ENCODE results near the gene NXNL1. TPM values are rescaled to one million over a fixed set of nuclear protein-coding genes. Genes with fewer than 3 reads are reported as not detected.
"Not testable (repeated sequence)": the region's sequence is repeated elsewhere in the genome, so short reads cannot be mapped to it uniquely, and the experiment has no call there.

The NXNL1 gene, protein sequence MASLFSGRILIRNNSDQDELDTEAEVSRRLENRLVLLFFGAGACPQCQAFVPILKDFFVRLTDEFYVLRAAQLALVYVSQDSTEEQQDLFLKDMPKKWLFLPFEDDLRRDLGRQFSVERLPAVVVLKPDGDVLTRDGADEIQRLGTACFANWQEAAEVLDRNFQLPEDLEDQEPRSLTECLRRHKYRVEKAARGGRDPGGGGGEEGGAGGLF
- not detected for total RNA-seq

DNA sequence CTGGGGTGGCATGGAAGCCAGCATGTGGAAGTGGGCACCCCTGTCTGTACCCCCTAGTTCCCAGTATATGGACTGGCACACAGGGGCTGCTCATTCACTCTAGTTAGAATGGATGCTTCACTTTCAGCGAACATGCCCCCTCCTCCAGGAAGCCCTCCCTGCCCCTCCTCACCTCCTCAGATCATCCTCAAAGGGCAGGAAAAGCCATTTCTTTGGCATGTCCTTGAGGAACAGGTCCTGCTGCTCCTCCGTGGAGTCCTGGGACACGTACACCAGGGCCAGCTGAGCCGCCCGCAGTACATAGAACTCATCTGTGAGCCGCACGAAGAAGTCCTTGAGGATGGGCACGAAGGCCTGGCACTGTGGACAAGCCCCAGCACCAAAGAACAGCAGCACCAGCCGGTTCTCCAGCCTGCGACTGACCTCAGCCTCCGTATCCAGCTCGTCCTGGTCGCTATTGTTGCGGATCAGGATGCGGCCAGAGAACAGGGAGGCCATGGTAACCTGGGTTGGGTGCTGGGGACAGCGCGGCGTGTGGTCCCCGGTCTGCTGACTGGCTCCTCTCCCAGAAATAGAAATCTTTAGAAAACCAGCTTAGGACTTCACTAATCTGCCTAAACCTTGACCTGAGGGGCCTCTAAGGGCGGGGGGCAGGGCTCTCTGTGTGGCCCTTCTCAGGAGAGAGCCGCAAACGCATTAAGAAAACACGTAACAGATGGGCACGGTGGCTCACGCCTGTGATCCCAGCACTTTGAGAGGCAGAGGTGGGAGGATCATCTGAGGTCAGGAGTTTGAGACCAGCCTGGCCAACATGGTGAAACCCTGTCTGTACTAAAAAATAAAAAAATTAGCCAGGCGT, at the start of gene NXNL1:
Gene NXNL1 (minus strand): TSS at position 555 of the 859 bp plus-strand sequence. CDS start 57 bp downstream, at position 498.
- Histone ChIP-seq H3K4me1 (ENCODE audit: control insufficient read depth in 3 of 3, insufficient read depth in 3 of 3, low read length in 3 of 3) (peaks cover 0 to 3% (median 0%) of the 10 kb centered on the region in 3 donors), H3K4me3 (ENCODE audit: low read length in 3 of 3) (no peak within 1 kb of the TSS), H3K27me3 (ENCODE audit: control insufficient read depth in 3 of 3, insufficient read depth in 3 of 3, low read length in 3 of 3) (peaks cover 23 to 43% (median 38%) of the 10 kb centered on the region in 3 donors), H3K36me3 (ENCODE audit: control insufficient read depth in 3 of 3, insufficient read depth in 3 of 3, low read length in 3 of 3) (no peaks in the 10 kb centered on the region), H3K27ac (ENCODE audit: low read depth, low read length) (no peak within 1 kb of the TSS), H3K9ac (ENCODE audit: low read depth in 1 of 3, low read length in 3 of 3) (no peak within 1 kb of the TSS), H3K9me3 (ENCODE audit: control insufficient read depth in 3 of 3, low read length in 3 of 3) (no peaks in the 10 kb centered on the region)

DNA sequence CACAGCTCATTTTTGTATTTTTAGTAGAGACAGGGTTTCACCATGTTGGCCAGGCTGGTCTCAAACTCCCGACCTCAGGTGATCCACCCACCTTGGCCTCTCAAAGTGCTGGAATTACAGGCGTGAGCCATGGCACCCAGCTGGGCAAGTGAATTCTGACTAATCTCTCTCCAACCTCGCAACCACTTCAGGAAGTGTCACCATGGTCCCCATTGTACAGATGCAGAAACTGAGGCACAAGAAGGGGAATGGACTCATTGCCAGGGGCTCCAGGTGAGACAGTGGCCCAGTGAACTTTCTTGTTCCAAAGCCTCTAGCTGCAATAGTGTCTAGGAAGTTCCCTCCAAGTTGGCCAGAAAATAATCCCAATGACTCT, 47.8 kb upstream of the NXNL1 start:
- not testable (repeated sequence) for H3K27me3 ChIP-seq (ENCODE audit: control insufficient read depth in 3 of 3, insufficient read depth in 3 of 3, low read length in 3 of 3); H3K9ac ChIP-seq (ENCODE audit: low read depth in 1 of 3, low read length in 3 of 3); H3K4me3 ChIP-seq (ENCODE audit: low read length in 3 of 3); H3K27ac ChIP-seq (ENCODE audit: low read depth, low read length); H3K9me3 ChIP-seq (ENCODE audit: control insufficient read depth in 3 of 3, low read length in 3 of 3)
- Histone ChIP-seq H3K36me3 (ENCODE audit: control insufficient read depth in 3 of 3, insufficient read depth in 3 of 3, low read length in 3 of 3) (peaks cover 13 to 15% (median 14%) of the 10 kb centered on the region in 3 donors), H3K4me1 (ENCODE audit: control insufficient read depth in 3 of 3, insufficient read depth in 3 of 3, low read length in 3 of 3) (peaks cover 20 to 26% (median 24%) of the 10 kb centered on the region in 3 donors)

DNA sequence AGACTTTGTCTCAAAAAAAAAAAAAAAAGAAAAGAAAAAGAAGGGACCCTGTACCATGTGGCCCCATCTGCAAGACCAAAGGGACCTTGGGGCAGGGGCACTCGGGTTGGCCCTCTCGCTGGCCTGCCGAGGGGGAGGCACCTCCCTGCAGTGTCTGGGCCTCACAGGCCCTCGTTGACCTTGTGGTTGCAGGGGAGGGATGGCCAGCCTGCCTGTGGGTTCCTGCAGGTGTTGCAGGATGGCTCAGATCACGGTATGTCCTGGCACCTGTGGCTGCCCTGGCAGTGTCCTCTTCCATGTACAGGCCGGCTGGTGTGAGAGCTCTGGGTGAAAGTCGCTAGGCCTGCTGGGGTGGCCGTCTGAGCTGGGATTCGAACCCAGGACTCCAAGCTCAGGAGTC, 46.0 kb upstream of the NXNL1 start:
- Histone ChIP-seq H3K36me3 (ENCODE audit: control insufficient read depth in 3 of 3, insufficient read depth in 3 of 3, low read length in 3 of 3) (peaks cover 13 to 15% (median 14%) of the 10 kb centered on the region in 3 donors), H3K9me3 (ENCODE audit: control insufficient read depth in 3 of 3, low read length in 3 of 3) (no peaks in the 10 kb centered on the region), H3K4me3 (ENCODE audit: low read length in 3 of 3) (no peak overlapping the region), H3K4me1 (ENCODE audit: control insufficient read depth in 3 of 3, insufficient read depth in 3 of 3, low read length in 3 of 3) (peaks cover 12 to 17% (median 14%) of the 10 kb centered on the region in 3 donors), H3K27me3 (ENCODE audit: control insufficient read depth in 3 of 3, insufficient read depth in 3 of 3, low read length in 3 of 3) (no peaks in the 10 kb centered on the region), H3K27ac (ENCODE audit: low read depth, low read length) (no peak overlapping the region), H3K9ac (ENCODE audit: low read depth in 1 of 3, low read length in 3 of 3) (peak overlapping the region in 1 of 3 donors; percentile 8)

DNA sequence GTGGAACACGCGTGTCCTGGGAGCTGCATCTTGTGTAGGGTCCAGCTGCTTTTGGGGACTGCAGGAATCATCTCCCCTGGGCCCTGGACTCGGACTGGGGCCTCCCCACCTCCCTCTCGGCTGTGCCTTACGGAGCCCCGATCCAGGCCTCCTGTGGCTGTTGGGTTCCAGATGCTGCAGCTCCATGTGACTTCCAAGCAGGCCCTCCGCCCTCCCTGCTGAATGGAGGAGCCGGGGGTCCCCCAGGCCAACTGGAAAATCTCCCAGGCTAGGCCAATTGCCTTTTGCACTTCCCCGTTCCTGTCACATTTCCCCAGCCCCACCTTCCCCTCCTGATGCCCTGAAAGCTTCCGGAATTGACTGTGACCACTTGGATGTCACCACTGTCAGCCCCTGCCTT, 44.5 kb upstream of the NXNL1 start:
- H3K4me1 ChIP-seq (ENCODE audit: control insufficient read depth in 3 of 3, insufficient read depth in 3 of 3, low read length in 3 of 3): peaks cover 7 to 12% (median 10%) of the 10 kb centered on the region in 3 donors
- H3K36me3 ChIP-seq (ENCODE audit: control insufficient read depth in 3 of 3, insufficient read depth in 3 of 3, low read length in 3 of 3): peaks cover 24 to 26% (median 25%) of the 10 kb centered on the region in 3 donors
- H3K9ac ChIP-seq (ENCODE audit: low read depth in 1 of 3, low read length in 3 of 3): no peak overlapping the region
- H3K27me3 ChIP-seq (ENCODE audit: control insufficient read depth in 3 of 3, insufficient read depth in 3 of 3, low read length in 3 of 3): no peaks in the 10 kb centered on the region
- H3K4me3 ChIP-seq (ENCODE audit: low read length in 3 of 3): no peak overlapping the region
- H3K9me3 ChIP-seq (ENCODE audit: control insufficient read depth in 3 of 3, low read length in 3 of 3): no peaks in the 10 kb centered on the region
- no peak overlapping the region for H3K27ac ChIP-seq (ENCODE audit: low read depth, low read length)

DNA sequence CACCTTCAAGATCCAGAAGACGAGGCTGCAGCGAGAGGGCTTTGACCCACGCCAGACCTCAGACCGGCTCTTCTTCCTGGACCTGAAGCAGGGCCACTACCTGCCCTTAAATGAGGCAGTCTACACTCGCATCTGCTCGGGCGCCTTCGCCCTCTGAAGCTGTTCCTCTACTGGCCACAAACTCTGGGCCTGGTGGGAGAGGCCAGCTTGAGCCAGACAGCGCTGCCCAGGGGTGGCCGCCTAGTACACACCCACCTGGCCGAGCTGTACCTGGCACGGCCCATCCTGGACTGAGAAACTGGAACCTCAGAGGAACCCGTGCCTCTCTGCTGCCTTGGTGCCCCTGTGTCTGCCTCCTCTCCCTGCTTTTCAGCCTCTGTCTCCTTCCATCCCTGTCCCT, 43.7 kb upstream of the NXNL1 start:
- Histone ChIP-seq H3K9me3 (ENCODE audit: control insufficient read depth in 3 of 3, low read length in 3 of 3) (no peaks in the 10 kb centered on the region), H3K9ac (ENCODE audit: low read depth in 1 of 3, low read length in 3 of 3) (peak overlapping the region in 1 of 3 donors; percentile 25), H3K27me3 (ENCODE audit: control insufficient read depth in 3 of 3, insufficient read depth in 3 of 3, low read length in 3 of 3) (no peaks in the 10 kb centered on the region), H3K36me3 (ENCODE audit: control insufficient read depth in 3 of 3, insufficient read depth in 3 of 3, low read length in 3 of 3) (peaks cover 27 to 31% (median 31%) of the 10 kb centered on the region in 3 donors), H3K4me3 (ENCODE audit: low read length in 3 of 3) (no peak overlapping the region), H3K27ac (ENCODE audit: low read depth, low read length) (no peak overlapping the region), H3K4me1 (ENCODE audit: control insufficient read depth in 3 of 3, insufficient read depth in 3 of 3, low read length in 3 of 3) (peaks cover 7 to 17% (median 14%) of the 10 kb centered on the region in 3 donors)

DNA sequence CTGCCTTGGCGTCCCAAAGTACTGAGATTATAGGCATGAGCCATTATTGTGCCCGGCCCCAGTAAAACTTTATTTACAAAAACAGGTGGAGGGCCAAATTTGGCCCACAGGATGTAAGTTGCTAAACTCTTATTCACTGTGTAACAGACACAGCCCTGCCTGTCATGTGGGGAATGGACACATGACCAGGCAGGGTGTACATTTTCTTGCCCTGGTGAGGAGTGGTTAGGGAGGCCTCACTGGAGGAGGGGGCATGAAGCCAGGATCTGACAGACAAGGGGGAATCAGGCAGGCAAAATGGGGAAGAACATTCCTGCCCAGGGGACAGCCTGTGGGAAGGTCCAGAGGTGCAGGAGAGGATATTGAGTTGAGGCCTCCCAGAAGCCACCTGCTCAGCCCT, 43.3 kb upstream of the NXNL1 start:
- Histone ChIP-seq H3K27ac (ENCODE audit: low read depth, low read length) (no peak overlapping the region), H3K4me1 (ENCODE audit: control insufficient read depth in 3 of 3, insufficient read depth in 3 of 3, low read length in 3 of 3) (peaks cover 7 to 17% (median 14%) of the 10 kb centered on the region in 3 donors), H3K27me3 (ENCODE audit: control insufficient read depth in 3 of 3, insufficient read depth in 3 of 3, low read length in 3 of 3) (no peaks in the 10 kb centered on the region), H3K9ac (ENCODE audit: low read depth in 1 of 3, low read length in 3 of 3) (peak overlapping the region in 1 of 3 donors; percentile 25), H3K4me3 (ENCODE audit: low read length in 3 of 3) (no peak overlapping the region), H3K9me3 (ENCODE audit: control insufficient read depth in 3 of 3, low read length in 3 of 3) (no peaks in the 10 kb centered on the region), H3K36me3 (ENCODE audit: control insufficient read depth in 3 of 3, insufficient read depth in 3 of 3, low read length in 3 of 3) (peaks cover 27 to 31% (median 31%) of the 10 kb centered on the region in 3 donors)

DNA sequence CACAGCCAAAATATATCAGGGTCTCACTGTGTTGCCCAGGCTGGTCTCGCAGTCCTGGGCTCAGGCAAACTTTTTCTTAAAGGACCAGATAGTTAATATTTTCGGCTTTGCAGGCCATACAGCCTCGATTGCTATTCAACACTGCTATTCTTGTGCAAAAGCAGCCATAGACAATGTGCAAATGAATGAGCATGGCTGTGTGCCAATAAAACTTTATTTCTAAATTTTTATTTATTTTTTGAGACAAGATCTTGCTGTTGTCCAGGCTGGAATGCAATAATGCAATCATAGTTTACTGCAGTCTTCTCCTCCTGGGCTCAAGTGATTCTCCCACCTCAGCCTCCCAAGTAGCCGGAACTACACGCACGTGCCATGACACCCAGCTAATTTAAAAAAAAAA, 42.5 kb upstream of the NXNL1 start:
- Histone ChIP-seq H3K27ac (ENCODE audit: low read depth, low read length) (no peak overlapping the region), H3K9me3 (ENCODE audit: control insufficient read depth in 3 of 3, low read length in 3 of 3) (no peaks in the 10 kb centered on the region), H3K27me3 (ENCODE audit: control insufficient read depth in 3 of 3, insufficient read depth in 3 of 3, low read length in 3 of 3) (no peaks in the 10 kb centered on the region), H3K4me1 (ENCODE audit: control insufficient read depth in 3 of 3, insufficient read depth in 3 of 3, low read length in 3 of 3) (peaks cover 7 to 16% (median 15%) of the 10 kb centered on the region in 3 donors), H3K4me3 (ENCODE audit: low read length in 3 of 3) (no peak overlapping the region), H3K9ac (ENCODE audit: low read depth in 1 of 3, low read length in 3 of 3) (no peak overlapping the region), H3K36me3 (ENCODE audit: control insufficient read depth in 3 of 3, insufficient read depth in 3 of 3, low read length in 3 of 3) (peaks cover 28 to 31% (median 31%) of the 10 kb centered on the region in 3 donors)

DNA sequence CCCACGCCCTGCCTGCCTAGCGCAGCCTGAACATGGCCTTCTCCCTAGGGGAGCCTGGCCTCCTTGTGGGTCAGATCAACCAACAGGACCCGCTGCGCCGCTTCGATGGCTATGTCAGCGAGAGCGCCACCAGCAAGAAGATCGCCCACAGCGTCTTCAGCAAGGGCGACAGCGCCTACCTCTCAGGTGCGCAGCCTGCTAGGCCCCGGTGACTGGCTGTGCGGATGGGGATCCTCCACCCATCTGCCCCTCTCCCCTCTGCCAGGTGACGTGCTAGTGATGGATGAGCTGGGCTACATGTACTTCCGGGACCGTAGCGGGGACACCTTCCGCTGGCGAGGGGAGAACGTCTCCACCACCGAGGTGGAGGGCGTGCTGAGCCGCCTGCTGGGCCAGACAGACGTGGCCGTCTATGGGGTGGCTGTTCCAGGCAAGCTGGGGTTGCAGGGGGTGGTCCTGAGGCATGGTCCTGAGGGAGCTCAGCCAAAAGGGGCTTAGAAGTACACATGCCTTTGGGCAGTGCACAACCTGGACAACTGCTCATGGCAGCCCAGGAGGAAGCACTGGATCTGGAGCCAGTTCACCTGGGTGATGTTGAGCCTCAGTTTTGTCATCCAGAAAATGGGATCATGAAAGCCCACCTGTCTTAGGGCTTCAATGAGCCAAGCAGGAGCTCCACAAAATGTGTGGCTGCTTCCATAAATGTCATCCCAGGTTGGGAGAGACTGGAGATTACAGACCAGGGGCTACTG, 39.9 kb upstream of the NXNL1 start:
- Histone ChIP-seq H3K27ac (ENCODE audit: low read depth, low read length) (peak overlapping the region; percentile 54), H3K4me3 (ENCODE audit: low read length in 3 of 3) (no peak overlapping the region), H3K36me3 (ENCODE audit: control insufficient read depth in 3 of 3, insufficient read depth in 3 of 3, low read length in 3 of 3) (peaks cover 30 to 51% (median 40%) of the 10 kb centered on the region in 3 donors)

DNA sequence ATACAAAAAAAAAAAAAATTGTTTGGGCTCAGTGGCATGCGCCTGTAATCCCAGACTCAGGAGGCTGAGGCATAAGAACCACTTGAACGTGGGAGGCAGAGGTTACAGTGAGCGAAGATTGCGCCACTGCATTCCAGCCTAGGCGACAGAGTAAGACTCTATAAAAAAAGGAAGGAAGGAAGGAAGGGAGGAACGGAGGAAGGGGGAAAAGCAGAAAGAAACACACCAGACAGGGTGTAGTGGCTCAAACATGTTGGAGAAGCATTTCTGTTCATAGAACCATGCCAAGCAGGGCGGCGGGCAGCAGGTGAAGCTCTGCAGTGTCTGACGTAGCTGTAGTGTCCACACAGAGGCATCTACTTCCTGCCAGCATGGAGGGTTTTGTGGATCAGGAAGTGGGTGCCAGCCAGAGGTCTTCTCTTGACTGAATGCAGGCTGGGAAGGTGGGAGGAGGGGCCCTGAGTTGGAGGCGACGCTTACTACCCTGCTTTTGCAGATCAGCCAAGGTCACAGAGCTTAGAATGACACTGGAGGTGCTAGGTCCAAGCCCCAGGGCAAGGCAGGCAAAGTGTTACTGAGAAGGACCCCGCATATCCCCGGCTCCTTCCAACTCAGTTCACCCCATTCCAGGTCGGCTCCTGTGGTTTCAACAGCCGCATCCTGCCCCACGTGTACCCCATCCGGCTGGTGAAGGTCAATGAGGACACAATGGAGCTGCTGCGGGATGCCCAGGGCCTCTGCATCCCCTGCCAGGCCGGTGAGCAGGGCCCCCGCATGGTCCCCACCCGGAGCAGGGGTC, 39.1 kb upstream of the NXNL1 start:
- Histone ChIP-seq H3K27ac (ENCODE audit: low read depth, low read length) (peak overlapping the region; percentile 54), H3K4me1 (ENCODE audit: control insufficient read depth in 3 of 3, insufficient read depth in 3 of 3, low read length in 3 of 3) (peaks cover 7 to 22% (median 15%) of the 10 kb centered on the region in 3 donors)

More for the DNA sequence above, 39.9 kb upstream of the NXNL1 start:
- no peaks in the 10 kb centered on the region for H3K9me3 ChIP-seq (ENCODE audit: control insufficient read depth in 3 of 3, low read length in 3 of 3)
- no peaks in the 10 kb centered on the region for H3K27me3 ChIP-seq (ENCODE audit: control insufficient read depth in 3 of 3, insufficient read depth in 3 of 3, low read length in 3 of 3)
- peaks cover 11 to 20% (median 19%) of the 10 kb centered on the region in 3 donors for H3K4me1 ChIP-seq (ENCODE audit: control insufficient read depth in 3 of 3, insufficient read depth in 3 of 3, low read length in 3 of 3)
- peak overlapping the region in 1 of 3 donors; percentile 57 for H3K9ac ChIP-seq (ENCODE audit: low read depth in 1 of 3, low read length in 3 of 3)

More for the DNA sequence above, 39.1 kb upstream of the NXNL1 start:
- no peak overlapping the region for H3K4me3 ChIP-seq (ENCODE audit: low read length in 3 of 3)
- H3K27me3 ChIP-seq (ENCODE audit: control insufficient read depth in 3 of 3, insufficient read depth in 3 of 3, low read length in 3 of 3): no peaks in the 10 kb centered on the region
- no peaks in the 10 kb centered on the region for H3K9me3 ChIP-seq (ENCODE audit: control insufficient read depth in 3 of 3, low read length in 3 of 3)
- peaks cover 28 to 48% (median 34%) of the 10 kb centered on the region in 3 donors for H3K36me3 ChIP-seq (ENCODE audit: control insufficient read depth in 3 of 3, insufficient read depth in 3 of 3, low read length in 3 of 3)
- H3K9ac ChIP-seq (ENCODE audit: low read depth in 1 of 3, low read length in 3 of 3): peak overlapping the region in 2 of 3 donors; percentile 32 to 57

Measured in skeletal muscle tissue (tissue), 4 donors.